HepG2 (cell line): ENCODE data around the gene ERO1A.

ENCODE experiments used
- BHLHE40 ChIP-seq: IDR thresholded peaks from 2 replicates; pipeline ENCODE4 v1.6.1; 2011; ENCODE audit warnings: low read length, improper control_type of control experiment
- CTCF ChIP-seq: sonication (generic); formaldehyde crosslinking; IDR thresholded peaks from 2 replicates; pipeline ENCODE4 v1.5.0; 2020; ENCODE audit warnings: mild to moderate bottlenecking, missing genetic modification reagents, moderate library complexity
- NFKBIZ ChIP-seq: IDR thresholded peaks from 2 replicates; pipeline ENCODE4 v1.6.1; 2018; ENCODE audit warnings: missing genetic modification reagents, missing compliant biosample characterization
- REST ChIP-seq, 2 experiments: IDR thresholded peaks; 2 replicates each; pipeline ENCODE4 v1.6.1; 2011 to 2012; ENCODE audit warnings: low read length in 2 of 2, borderline replicate concordance in 1 of 2, low read depth in 1 of 2, mild to moderate bottlenecking in 1 of 2, moderate library complexity in 1 of 2
- SP2 ChIP-seq: sonication (generic); formaldehyde crosslinking; IDR thresholded peaks from 2 replicates; pipeline ENCODE4 v1.5.1; 2020; ENCODE audit warnings: mild to moderate bottlenecking, missing genetic modification reagents
- SRF ChIP-seq: IDR thresholded peaks from 2 replicates; pipeline ENCODE4 v1.6.1; 2011; ENCODE audit warnings: mild to moderate bottlenecking, low read depth, low read length, moderate library complexity
- TEAD3 ChIP-seq: optimal IDR thresholded peaks from 2 replicates; pipeline ENCODE3; 2016; ENCODE audit warnings: borderline replicate concordance
- TP53 ChIP-seq: sonication (generic); formaldehyde crosslinking; conservative IDR thresholded peaks from 2 replicates; pipeline ENCODE4 v1.4.0; 2020; ENCODE audit warnings: missing genetic modification reagents
- ZBTB33 ChIP-seq: sonication (generic); formaldehyde crosslinking; IDR thresholded peaks from 2 replicates; pipeline ENCODE4 v1.4.0; 2020; ENCODE audit warnings: missing genetic modification reagents
- ZNF101 ChIP-seq: sonication (generic); formaldehyde crosslinking; IDR thresholded peaks from 2 replicates; pipeline ENCODE4 v1.4.0; 2020; ENCODE audit warnings: mild to moderate bottlenecking, low read depth, missing genetic modification reagents, borderline replicate concordance
- ZNF121 ChIP-seq: sonication (generic); formaldehyde crosslinking; IDR thresholded peaks from 2 replicates; pipeline ENCODE4 v1.5.0; 2020; ENCODE audit warnings: mild to moderate bottlenecking, missing genetic modification reagents
- ZNF256 ChIP-seq: sonication (generic); formaldehyde crosslinking; conservative IDR thresholded peaks from 2 replicates; pipeline ENCODE4 v1.4.0; 2020; ENCODE audit warnings: missing genetic modification reagents
- ZNF710 ChIP-seq: sonication (generic); formaldehyde crosslinking; IDR thresholded peaks from 2 replicates; pipeline ENCODE4 v1.5.0; 2020; ENCODE audit warnings: mild to moderate bottlenecking, missing genetic modification reagents, borderline replicate concordance

GRCh38 chr14:52700701-52701172 lies 5.4 kb upstream of the ERO1A start:
- TF ChIP-seq TP53 (CRISPR knock-in tag) = no peak
- no peak for TF ChIP-seq CTCF (CRISPR knock-in tag)
- TF ChIP-seq ZNF710 = no peak
- no peak for TF ChIP-seq ZNF121 (CRISPR knock-in tag)
- TF ChIP-seq ZBTB33 (CRISPR knock-in tag) = no peak
- no peak for TF ChIP-seq SP2 (CRISPR knock-in tag)
- TF ChIP-seq ZNF256 (CRISPR knock-in tag) = no peak
- TF ChIP-seq NFKBIZ = no peak
- TF ChIP-seq BHLHE40 = no peak
- no peak for TF ChIP-seq TEAD3 (CRISPR knock-in tag)
- TF ChIP-seq REST (IDR thresholded peaks at IDR 0.05; ENCODE audit: borderline replicate concordance in 1 of 2, low read depth in 1 of 2, low read length in 2 of 2) = no peak
- TF ChIP-seq ZNF101 (CRISPR knock-in tag) = no peak
- TF ChIP-seq SRF = no peak
